Esophagus (tissue), 2 donors: ENCODE measurements around the gene TRAK1. TPM values are rescaled to one million over a fixed set of nuclear protein-coding genes. Genes with fewer than 3 reads are reported as not detected.

Experiments
- H3K27ac ChIP-seq, 2 donors: one replicate each; pipeline ENCODE4 v1.5.1; 2013; ENCODE audit warnings: low read depth in 2 of 2, mild to moderate bottlenecking in 2 of 2, inconsistent platforms in 1 of 2, low read length in 1 of 2, moderate library complexity in 1 of 2
- H3K27me3 ChIP-seq, 2 donors: one replicate each; pipeline ENCODE4 v1.6.1; 2013; ENCODE audit warnings: low read length in 2 of 2, control low read depth in 1 of 2, mild to moderate bottlenecking in 1 of 2; ENCODE audit not compliant: insufficient read depth in 2 of 2, control insufficient read depth in 1 of 2
- H3K36me3 ChIP-seq, 2 donors: one replicate each; pipeline ENCODE4 v1.6.1; 2013; ENCODE audit warnings: low read length in 1 of 2; ENCODE audit not compliant: control insufficient read depth in 2 of 2, insufficient read depth in 2 of 2
- H3K4me1 ChIP-seq, 2 donors: one replicate each; pipeline ENCODE4 v1.6.1; 2013; ENCODE audit warnings: low read length in 1 of 2; ENCODE audit not compliant: control insufficient read depth in 2 of 2, insufficient read depth in 2 of 2
- H3K4me3 ChIP-seq, 2 donors: one replicate each; pipeline ENCODE4 v1.5.1; 2013; ENCODE audit warnings: low read length in 2 of 2, mild to moderate bottlenecking in 2 of 2, low read depth in 1 of 2, moderate library complexity in 1 of 2
- H3K9me3 ChIP-seq, 2 donors: one replicate each; pipeline ENCODE4 v1.6.1; 2013; ENCODE audit warnings: mild to moderate bottlenecking in 2 of 2, low read depth in 1 of 2, low read length in 1 of 2, moderate library complexity in 1 of 2; ENCODE audit not compliant: control insufficient read depth in 2 of 2, insufficient read depth in 1 of 2
- WGBS, 2 donors: extraction: QIAGEN DNeasy Blood & Tissue Kit; methylation state at CpG; one replicate each; pipeline ENCODE4 v1.1.7; 2013; 5-methylcytosine and 5-hydroxymethylcytosine counted together
- polyA plus RNA-seq, 2 donors: library from polyadenylated mRNA; stranded (reverse); fragments of 200-250 nt; gene quantifications; one replicate each; pipeline ENCODE4 v1.2.3, GENCODE V29; 2013
- donor health status: healthy with polysubstance abuse.
- donor health status: Bipolar disorder and iron deficiency.

Gene TRAK1
- polyA plus RNA-seq, 2 donors: 12.2 to 21.4 TPM

- H3K27ac ChIP-seq: no peak overlapping the region
- H3K36me3 ChIP-seq: peaks cover 18 to 23% of the 10 kb centered on the region in 2 donors
- H3K9me3 ChIP-seq: no peaks in the 10 kb centered on the region
- H3K4me1 ChIP-seq: no peaks in the 10 kb centered on the region
- no peak overlapping the region for H3K4me3 ChIP-seq
- 93 to 95% methylated on average over 31 of the region's 31 CpGs for WGBS, 2 donors
- no peaks in the 10 kb centered on the region for H3K27me3 ChIP-seq
Observed at GRCh38 chr3:42222942-42223693, 132.0 kb downstream of the TRAK1 start.

GRCh38 chr3:42224178-42224577, 133.0 kb downstream of the TRAK1 start:
- Histone ChIP-seq H3K4me1 (no peaks in the 10 kb centered on the region), H3K36me3 (peaks cover 18 to 19% of the 10 kb centered on the region in 2 donors), H3K27ac (no peak overlapping the region), H3K4me3 (no peak overlapping the region), H3K9me3 (no peaks in the 10 kb centered on the region), H3K27me3 (no peaks in the 10 kb centered on the region)
- 79 to 82% methylated on average over 9 of the region's 9 CpGs for WGBS, 2 donors

- Histone ChIP-seq H3K9me3 (no peaks in the 10 kb centered on the region), H3K27me3 (no peaks in the 10 kb centered on the region), H3K4me3 (no peak overlapping the region), H3K4me1 (peaks cover 0 to 2% of the 10 kb centered on the region in 2 donors), H3K36me3 (peaks cover 17 to 19% of the 10 kb centered on the region in 2 donors), H3K27ac (no peak overlapping the region)
- 65 to 75% methylated on average over 12 of the region's 12 CpGs for WGBS, 2 donors
Observed at GRCh38 chr3:42224658-42225421, 133.7 kb downstream of the TRAK1 start.

GRCh38 chr3:42225486-42226363, 134.6 kb downstream of the TRAK1 start:
- Histone ChIP-seq H3K4me3 (no peak overlapping the region), H3K27me3 (no peaks in the 10 kb centered on the region), H3K4me1 (peaks cover 0 to 2% of the 10 kb centered on the region in 2 donors), H3K36me3 (peaks cover 10 to 16% of the 10 kb centered on the region in 2 donors), H3K27ac (no peak overlapping the region), H3K9me3 (no peaks in the 10 kb centered on the region)
- 72 to 95% methylated on average over 5 of the region's 5 CpGs for WGBS, 2 donors

- Histone ChIP-seq H3K27ac (no peak overlapping the region), H3K27me3 (no peaks in the 10 kb centered on the region), H3K36me3 (peaks cover 10 to 16% of the 10 kb centered on the region in 2 donors), H3K4me1 (peaks cover 0 to 2% of the 10 kb centered on the region in 2 donors), H3K4me3 (no peak overlapping the region), H3K9me3 (no peaks in the 10 kb centered on the region)
- WGBS, 2 donors: 84% methylated on average over 11 of the region's 11 CpGs
Observed at GRCh38 chr3:42226470-42227425, 135.6 kb downstream of the TRAK1 start.

- Histone ChIP-seq H3K36me3 (no peaks in the 10 kb centered on the region), H3K4me1 (peaks cover 0 to 2% of the 10 kb centered on the region in 2 donors), H3K27me3 (no peaks in the 10 kb centered on the region), H3K4me3 (no peak overlapping the region), H3K9me3 (no peaks in the 10 kb centered on the region), H3K27ac (no peak overlapping the region)
- WGBS, 2 donors: 32 to 38% methylated on average over 5 of the region's 5 CpGs
Observed at GRCh38 chr3:42228796-42229195, 137.6 kb downstream of the TRAK1 start.

GRCh38 chr3:42229266-42229941, 138.2 kb downstream of the TRAK1 start:
- Histone ChIP-seq H3K27ac (no peak overlapping the region), H3K4me3 (no peak overlapping the region), H3K27me3 (peaks cover 0 to under 1% of the 10 kb centered on the region in 2 donors), H3K9me3 (no peaks in the 10 kb centered on the region), H3K4me1 (peaks cover 0 to 2% of the 10 kb centered on the region in 2 donors), H3K36me3 (no peaks in the 10 kb centered on the region)
- WGBS, 2 donors: 41 to 51% methylated on average over 5 of the region's 5 CpGs

GRCh38 chr3:42229942-42230688, 139.0 kb downstream of the TRAK1 start:
- Histone ChIP-seq H3K4me1 (peaks cover 0 to 2% of the 10 kb centered on the region in 2 donors), H3K4me3 (no peak overlapping the region), H3K27ac (no peak overlapping the region), H3K27me3 (peaks cover 3 to 5% of the 10 kb centered on the region in 2 donors), H3K9me3 (no peaks in the 10 kb centered on the region), H3K36me3 (no peaks in the 10 kb centered on the region)
- 33 to 39% methylated on average over 14 of the region's 14 CpGs for WGBS, 2 donors
